AG04449 (cell line): Measurements from ENCODE around the gene SLC25A47.
"Not testable (repeated sequence)": the region's sequence is repeated elsewhere in the genome, so short reads cannot be mapped to it uniquely, and the experiment has no call there.

ENCODE experiments used
- CTCF ChIA-PET: fragments of 350-600 bp; formaldehyde crosslinking; extraction: SDS; loops from one replicate; lab custom pipeline; 2021; ENCODE audit warnings: antibody characterized with exemption; lab: Yijun Ruan, JAX
- POLR2A ChIA-PET: fragments of 400-600, 350-600 bp; formaldehyde crosslinking; extraction: SDS; loops from one replicate; lab custom pipeline; 2020; ENCODE audit warnings: antibody characterized with exemption, inconsistent platforms; lab: Yijun Ruan, JAX
- DNase-seq: peaks from one replicate; pipeline ENCODE4 v3.0.0-alpha.2; 2010; ENCODE audit warnings: low read depth, low spot score
- H3K4me3 ChIP-seq: 2 replicates; pipeline ENCODE4 v1.5.1; 2011; ENCODE audit warnings: low read depth, mild to moderate bottlenecking, control low read depth, low read length
- CTCF ChIP-seq: IDR thresholded peaks from one replicate; pipeline ENCODE4 v1.5.1; 2011; ENCODE audit warnings: mild to moderate bottlenecking, moderate library complexity, low read length, control low read depth, inconsistent platforms; ENCODE audit not compliant: insufficient read depth; ENCODE audit errors: missing control alignments

Gene SLC25A47

GRCh38 chr14:100285021-100285912, 37.9 kb upstream of the SLC25A47 start:
- H3K4me3 ChIP-seq: peak overlapping the region; percentile 70
- TF ChIP-seq CTCF: peak; percentile 95
- POLR2A ChIA-PET: interaction anchor here (0.6 to 1.1 kb wide), 2 partner anchors 90 to 214 kb away, joined by 3 to 5 read pairs; a partner anchor contains a TSS
- CTCF ChIA-PET: interaction anchor here (0.8 to 8.5 kb wide), 20 partner anchors 8 to 302 kb away, joined by 3 to 141 read pairs (median 5); a partner anchor contains a TSS
- no peak for DNase-seq

GRCh38 chr14:100285913-100286400, 37.2 kb upstream of the SLC25A47 start:
- POLR2A ChIA-PET: interaction anchor here (1.1 kb wide), 1 partner anchor 89 kb away, joined by 5 read pairs; a partner anchor contains a TSS
- CTCF ChIA-PET: interaction anchor here (0.8 to 8.5 kb wide), 18 partner anchors 8 to 303 kb away, joined by 3 to 141 read pairs (median 6); a partner anchor contains a TSS
- H3K4me3 ChIP-seq: peak overlapping the region; percentile 70
- no peak for TF ChIP-seq CTCF
- DNase-seq: no peak

GRCh38 chr14:100286484-100287191, 36.5 kb upstream of the SLC25A47 start:
- no peak for DNase-seq
- TF ChIP-seq CTCF: no peak
- H3K4me3 ChIP-seq: no peak overlapping the region
- CTCF ChIA-PET: interaction anchor here (0.9 to 8.5 kb wide), 14 partner anchors 9 to 304 kb away, joined by 3 to 141 read pairs (median 6); a partner anchor contains a TSS
- POLR2A ChIA-PET: no interaction called here

- POLR2A ChIA-PET: no interaction called here
- no peak for TF ChIP-seq CTCF
- CTCF ChIA-PET: interaction anchor here (0.8 to 8.5 kb wide), 5 partner anchors 9 to 18 kb away, joined by 3 to 141 read pairs (median 6); no protein-coding TSS in a partner anchor
- DNase-seq: no peak
- H3K4me3 ChIP-seq: no peak overlapping the region
These were observed 35.7 kb upstream of the SLC25A47 start for GRCh38 chr14:100287202-100287997.

- CTCF ChIA-PET: interaction anchor here (0.8 to 8.5 kb wide), 3 partner anchors 9 to 19 kb away, joined by 3 to 141 read pairs (median 3); no protein-coding TSS in a partner anchor
- POLR2A ChIA-PET: not testable (repeated sequence)
These were observed 35.2 kb upstream of the SLC25A47 start for GRCh38 chr14:100287998-100288295.

More at GRCh38 chr14:100287998-100288295, 35.2 kb upstream of the SLC25A47 start:
- H3K4me3 ChIP-seq, DNase-seq: not testable (repeated sequence)
